HG03469 (cell line): Measurements from ENCODE around the gene EIF2S2.
"Not testable (repeated sequence)": the region's sequence is repeated elsewhere in the genome, so short reads cannot be mapped to it uniquely, and the experiment has no call there.

Source experiments
- ATAC-seq: cut with Tn5 transposase; IDR thresholded peaks from one replicate; pipeline ENCODE4 v1.9.1; 2021; ENCODE audit warnings: mild to moderate bottlenecking, moderate library complexity, moderate number of reproducible peaks; ENCODE audit not compliant: unreplicated experiment

EIF2S2 gene

GRCh38 chr20:34111702-34112599 is at the start of gene EIF2S2:
EIF2S2 (minus strand) TSS chr20:34112243; CDS start chr20:34112110, 133 bp downstream.
- ATAC-seq = peak; percentile 84

- ATAC-seq = not testable (repeated sequence)
Measured at GRCh38 chr20:34157697-34158096, 45.7 kb upstream of the EIF2S2 start.

GRCh38 chr20:34155836-34156235 is 43.8 kb upstream of the EIF2S2 start:
- no peak for ATAC-seq

GRCh38 chr20:34153169-34153568 is 41.1 kb upstream of the EIF2S2 start:
- not testable (repeated sequence) for ATAC-seq

GRCh38 chr20:34152073-34152472 is 40.0 kb upstream of the EIF2S2 start:
- ATAC-seq = not testable (repeated sequence)

GRCh38 chr20:34150306-34151000 is 38.4 kb upstream of the EIF2S2 start:
- ATAC-seq = no peak

- ATAC-seq = no peak
Measured at GRCh38 chr20:34145280-34145819, 33.3 kb upstream of the EIF2S2 start.

- no peak for ATAC-seq
Measured at GRCh38 chr20:34143951-34144350, 31.9 kb upstream of the EIF2S2 start.

- no peak for ATAC-seq
Measured at GRCh38 chr20:34142121-34142520, 30.1 kb upstream of the EIF2S2 start.

GRCh38 chr20:34141293-34141692 is 29.2 kb upstream of the EIF2S2 start:
- ATAC-seq = no peak

GRCh38 chr20:34135525-34136275 is 23.7 kb upstream of the EIF2S2 start:
- not testable (repeated sequence) for ATAC-seq

GRCh38 chr20:34133365-34133860 is 21.4 kb upstream of the EIF2S2 start:
- ATAC-seq = not testable (repeated sequence)

GRCh38 chr20:34132943-34133342 is 20.9 kb upstream of the EIF2S2 start:
- not testable (repeated sequence) for ATAC-seq

GRCh38 chr20:34132491-34132890 is 20.4 kb upstream of the EIF2S2 start:
- not testable (repeated sequence) for ATAC-seq

GRCh38 chr20:34131491-34131890 is 19.4 kb upstream of the EIF2S2 start:
- ATAC-seq = no peak

GRCh38 chr20:34129518-34130162 is 17.6 kb upstream of the EIF2S2 start:
- ATAC-seq = no peak

- ATAC-seq = no peak
Measured at GRCh38 chr20:34127792-34128191, 15.7 kb upstream of the EIF2S2 start.

GRCh38 chr20:34124469-34125249 is 12.6 kb upstream of the EIF2S2 start:
- no peak for ATAC-seq

GRCh38 chr20:34123309-34123708 is 11.3 kb upstream of the EIF2S2 start:
- no peak for ATAC-seq
